Tibial nerve (tissue), 4 donors: ENCODE results near the gene COPE.

ENCODE experiments used
- EP300 ChIP-seq, 2 donors: sonication (generic); formaldehyde crosslinking; IDR thresholded peaks; one replicate each; pipeline ENCODE4 v1.6.1; 2017; ENCODE audit warnings: antibody characterized with exemption in 2 of 2, mild to moderate bottlenecking in 1 of 2
- POLR2A ChIP-seq, 2 donors: fragments of 450-650 bp; IDR thresholded peaks; one replicate each; pipeline ENCODE4 v1.6.1; 2017; ENCODE audit warnings: antibody characterized with exemption in 2 of 2, mild to moderate bottlenecking in 2 of 2, moderate library complexity in 2 of 2
- TF ChIP-seq, protein P1 (sequence below), 5 experiments: fragments of 200-600 bp in 3 of 5; fragments of 450-650 bp in 2 of 5; sonication (generic) in 3 of 5; IDR thresholded peaks; one replicate each; pipeline ENCODE4 v1.5.1; 2016 to 2019; ENCODE audit warnings: antibody characterized with exemption in 5 of 5, mild to moderate bottlenecking in 3 of 5, moderate library complexity in 2 of 5

DNA sequence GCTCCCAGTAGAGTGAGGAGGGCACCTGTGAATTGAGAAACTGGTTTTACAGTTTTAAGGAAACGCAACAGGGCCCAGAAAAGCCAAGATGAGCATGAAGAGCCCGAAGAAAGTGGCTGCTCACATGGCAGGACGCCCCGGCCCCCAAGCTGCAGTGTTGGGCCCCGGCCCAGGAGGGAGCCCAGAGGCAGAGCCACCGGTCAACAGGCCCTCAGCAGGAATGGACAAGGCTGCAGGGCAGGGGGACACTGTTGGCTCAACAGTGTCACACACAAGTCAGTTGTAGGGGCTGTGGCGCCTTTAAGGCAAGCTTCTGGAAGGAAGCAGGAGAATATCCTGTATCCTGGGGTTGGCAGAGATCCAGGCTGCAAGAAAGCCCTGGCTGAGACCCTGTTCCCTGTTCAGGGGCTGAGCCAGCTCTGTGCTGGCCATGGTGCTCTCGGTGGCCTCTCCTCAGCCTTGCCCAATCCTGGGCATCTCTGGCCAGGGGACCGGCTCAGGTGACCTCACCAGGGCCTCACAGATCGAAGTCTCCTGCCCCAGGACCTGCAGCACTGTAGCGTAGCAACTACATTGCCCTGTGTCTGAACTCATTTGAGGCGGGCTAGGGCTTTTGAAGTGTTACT lies 59.4 kb downstream of the COPE start:
- TF ChIP-seq, protein P1, sequence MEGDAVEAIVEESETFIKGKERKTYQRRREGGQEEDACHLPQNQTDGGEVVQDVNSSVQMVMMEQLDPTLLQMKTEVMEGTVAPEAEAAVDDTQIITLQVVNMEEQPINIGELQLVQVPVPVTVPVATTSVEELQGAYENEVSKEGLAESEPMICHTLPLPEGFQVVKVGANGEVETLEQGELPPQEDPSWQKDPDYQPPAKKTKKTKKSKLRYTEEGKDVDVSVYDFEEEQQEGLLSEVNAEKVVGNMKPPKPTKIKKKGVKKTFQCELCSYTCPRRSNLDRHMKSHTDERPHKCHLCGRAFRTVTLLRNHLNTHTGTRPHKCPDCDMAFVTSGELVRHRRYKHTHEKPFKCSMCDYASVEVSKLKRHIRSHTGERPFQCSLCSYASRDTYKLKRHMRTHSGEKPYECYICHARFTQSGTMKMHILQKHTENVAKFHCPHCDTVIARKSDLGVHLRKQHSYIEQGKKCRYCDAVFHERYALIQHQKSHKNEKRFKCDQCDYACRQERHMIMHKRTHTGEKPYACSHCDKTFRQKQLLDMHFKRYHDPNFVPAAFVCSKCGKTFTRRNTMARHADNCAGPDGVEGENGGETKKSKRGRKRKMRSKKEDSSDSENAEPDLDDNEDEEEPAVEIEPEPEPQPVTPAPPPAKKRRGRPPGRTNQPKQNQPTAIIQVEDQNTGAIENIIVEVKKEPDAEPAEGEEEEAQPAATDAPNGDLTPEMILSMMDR (IDR thresholded peaks at IDR 0.05) = no peak
- TF ChIP-seq POLR2A (IDR thresholded peaks at IDR 0.05) (no peak), EP300 (IDR thresholded peaks at IDR 0.05) (no peak)
